Activated CD8-positive, alpha-beta memory T cell treated with anti-CD3 and anti-CD28 coated beads, Interleukin-2, amount 10 ng/mL, durations not matched to agents 7 days and 5 days (primary cell): Measurements from ENCODE around the gene OR4E2. TPM values are rescaled to one million over a fixed set of nuclear protein-coding genes. Genes with fewer than 3 reads are reported as not detected.
"Not testable (repeated sequence)": the region's sequence is repeated elsewhere in the genome, so short reads cannot be mapped to it uniquely, and the experiment has no call there.

Experiments used
- ATAC-seq: fragments of 150-1000 bp; cut with Tn5 transposase; one replicate; pipeline ENCODE4 v1.10.0; 2021; ENCODE audit warnings: moderate library complexity
- CTCF ChIA-PET: fragments of 350-600 bp; sonication (Branson Sonifier 250); formaldehyde crosslinking; loops from one replicate; lab custom pipeline; 2021; ENCODE audit warnings: antibody characterized with exemption; lab: Charles Lee
- DNase-seq: peaks from one replicate; pipeline ENCODE4 v3.0.0-alpha.2; 2020
- H3K27ac Mint-ChIP-seq: one replicate; pipeline ENCODE4 v1.8.0; 2021; ENCODE audit warnings: mild to moderate bottlenecking, mixed read lengths
- H3K27me3 Mint-ChIP-seq: one replicate; pipeline ENCODE4 v1.8.0; 2021; ENCODE audit warnings: mixed read lengths
- H3K36me3 Mint-ChIP-seq: one replicate; pipeline ENCODE4 v1.8.0; 2021; ENCODE audit warnings: mild to moderate bottlenecking, mixed read lengths
- H3K4me1 Mint-ChIP-seq: one replicate; pipeline ENCODE4 v1.8.0; 2021; ENCODE audit warnings: mixed read lengths
- H3K4me3 Mint-ChIP-seq: one replicate; pipeline ENCODE4 v1.8.0; 2021; ENCODE audit warnings: mild to moderate bottlenecking, moderate library complexity, mixed read lengths
- H3K9me3 Mint-ChIP-seq: one replicate; pipeline ENCODE4 v1.8.0; 2022; ENCODE audit warnings: low read depth, mixed read lengths
- total RNA-seq, 2 experiments: library from RNA; stranded (reverse); gene quantifications; one replicate each; pipeline ENCODE4 v1.2.3, GENCODE V29; 2021

OR4E2 gene
- total RNA-seq, 2 experiments from 2014 or later = not detected

GRCh38 chr14:21656980-21657379 lies 3.3 kb downstream of the OR4E2 start:
- no peak for ATAC-seq
- Mint-ChIP-seq H3K27ac (no peak overlapping the region), H3K36me3 (no peaks in the 10 kb centered on the region), H3K4me1 (no peaks in the 10 kb centered on the region), H3K27me3 (peaks cover 19% of the 10 kb centered on the region), H3K4me3 (no peak overlapping the region), H3K9me3 (no peaks in the 10 kb centered on the region)
- DNase-seq = no peak
- CTCF ChIA-PET = interaction anchor here (0.6 kb wide), 1 partner anchor 16 kb away, joined by 3 read pairs; no protein-coding TSS in a partner anchor

DNA sequence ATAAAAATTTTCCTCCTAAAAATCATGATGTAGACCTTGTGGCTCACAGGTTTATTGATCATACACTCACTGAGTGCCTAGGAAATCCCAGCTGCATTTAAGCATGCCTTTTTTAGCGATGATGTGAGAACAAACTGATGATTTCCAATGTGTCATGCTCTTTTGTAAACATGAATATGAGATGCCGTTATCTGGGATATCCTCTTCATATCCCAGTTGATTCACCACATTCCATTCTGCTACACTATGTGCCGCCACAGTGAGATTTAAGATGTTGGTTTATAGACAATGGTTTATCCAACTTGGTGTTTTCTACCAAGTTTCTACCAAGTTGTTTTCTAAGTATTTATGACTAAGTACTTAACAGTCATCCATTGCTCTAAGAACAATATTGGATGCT lies 14.7 kb downstream of the OR4E2 start:
- CTCF ChIA-PET = interaction anchor here (1.1 kb wide), 1 partner anchor 16 kb away, joined by 3 read pairs; no protein-coding TSS in a partner anchor
- H3K4me1 Mint-ChIP-seq = no peaks in the 10 kb centered on the region
- H3K27me3 Mint-ChIP-seq = peaks cover 29% of the 10 kb centered on the region
- H3K36me3 Mint-ChIP-seq = no peaks in the 10 kb centered on the region
- no peak overlapping the region for H3K27ac Mint-ChIP-seq
- H3K4me3 Mint-ChIP-seq = no peak overlapping the region
- no peaks in the 10 kb centered on the region for H3K9me3 Mint-ChIP-seq
- DNase-seq = no peak
- ATAC-seq = no peak

DNA sequence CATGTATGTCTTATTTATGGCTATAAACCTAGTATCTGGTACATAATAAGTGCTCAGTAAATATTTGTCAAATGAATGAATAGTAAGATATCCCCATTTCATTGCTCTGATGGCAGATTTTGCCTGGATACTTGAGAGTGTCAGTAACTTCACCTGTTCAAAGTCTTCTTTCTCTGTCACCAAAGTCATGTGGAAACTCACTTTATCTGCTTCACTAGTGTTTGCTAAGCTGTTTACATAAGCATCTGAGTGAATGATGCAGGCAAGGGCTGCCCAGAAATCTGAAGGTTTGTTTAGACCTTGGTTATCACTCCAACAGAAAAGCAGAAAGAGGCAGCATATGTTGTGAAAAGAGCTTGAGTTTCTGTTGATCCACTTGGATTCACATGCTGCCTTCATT lies 15.6 kb downstream of the OR4E2 start:
- no peak overlapping the region for H3K27ac Mint-ChIP-seq
- DNase-seq (no peak), ATAC-seq (no peak)
- H3K36me3 Mint-ChIP-seq = no peaks in the 10 kb centered on the region
- H3K4me3 Mint-ChIP-seq = no peak overlapping the region
- no peaks in the 10 kb centered on the region for H3K4me1 Mint-ChIP-seq
- H3K27me3 Mint-ChIP-seq = peaks cover 29% of the 10 kb centered on the region
- no peaks in the 10 kb centered on the region for H3K9me3 Mint-ChIP-seq
- CTCF ChIA-PET = no interaction called here

DNA sequence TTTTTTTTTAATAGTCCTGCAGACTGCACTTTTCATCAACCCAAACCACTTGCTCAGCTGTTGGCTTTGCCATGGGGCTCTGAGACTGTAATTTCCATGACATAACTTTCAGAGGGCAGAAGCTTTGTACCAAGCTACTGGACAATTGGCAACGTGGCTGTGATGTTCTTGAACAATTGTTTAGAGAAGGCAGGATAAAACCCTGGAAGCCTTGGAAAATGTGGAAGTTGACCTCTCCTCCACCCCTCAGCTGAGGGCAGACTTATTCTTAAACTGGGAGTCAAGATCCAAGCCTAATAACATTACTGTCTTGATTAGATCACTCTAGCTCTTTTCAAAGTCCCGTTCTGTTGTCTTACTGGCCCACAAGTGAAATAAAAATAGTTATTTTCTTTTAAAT lies 17.7 kb downstream of the OR4E2 start:
- no peak overlapping the region for H3K27ac Mint-ChIP-seq
- ATAC-seq (no peak), DNase-seq (no peak)
- CTCF ChIA-PET = no interaction called here
- no peak overlapping the region for H3K4me3 Mint-ChIP-seq
- no peaks in the 10 kb centered on the region for H3K4me1 Mint-ChIP-seq
- H3K36me3 Mint-ChIP-seq = no peaks in the 10 kb centered on the region
- no peaks in the 10 kb centered on the region for H3K9me3 Mint-ChIP-seq
- H3K27me3 Mint-ChIP-seq = peaks cover 29% of the 10 kb centered on the region

- CTCF ChIA-PET = no interaction called here
- Mint-ChIP-seq H3K27me3 (peaks cover 29% of the 10 kb centered on the region), H3K27ac (no peak overlapping the region), H3K36me3 (no peaks in the 10 kb centered on the region), H3K4me3 (no peak overlapping the region), H3K4me1 (no peaks in the 10 kb centered on the region), H3K9me3 (no peaks in the 10 kb centered on the region)
- DNase-seq (no peak), ATAC-seq (no peak)
These were observed 18.5 kb downstream of the OR4E2 start for GRCh38 chr14:21672116-21672515.

GRCh38 chr14:21673718-21674117 lies 20.1 kb downstream of the OR4E2 start, which contains the start of gene OR4E1:
OR4E1 (minus strand) TSS chr14:21673818; CDS start chr14:21670935, 2,883 bp downstream.
- Mint-ChIP-seq H3K4me3 (no peak within 1 kb of the TSS), H3K27me3 (peaks cover 37% of the 10 kb centered on the region), H3K4me1 (no peaks in the 10 kb centered on the region), H3K9me3 (no peaks in the 10 kb centered on the region), H3K27ac (no peak within 1 kb of the TSS), H3K36me3 (no peaks in the 10 kb centered on the region)
- CTCF ChIA-PET = no interaction called here
- DNase-seq (no peak), ATAC-seq (no peak)

GRCh38 chr14:21675566-21675965 lies 21.9 kb downstream of the OR4E2 start:
- CTCF ChIA-PET = no interaction called here
- Mint-ChIP-seq H3K4me1 (no peaks in the 10 kb centered on the region), H3K4me3 (no peak overlapping the region), H3K27ac (no peak overlapping the region), H3K27me3 (peaks cover 25% of the 10 kb centered on the region), H3K9me3 (no peaks in the 10 kb centered on the region), H3K36me3 (no peaks in the 10 kb centered on the region)
- ATAC-seq (no peak), DNase-seq (no peak)

GRCh38 chr14:21680072-21680471 lies 26.4 kb downstream of the OR4E2 start:
- Mint-ChIP-seq H3K27ac (no peak overlapping the region), H3K9me3 (no peaks in the 10 kb centered on the region), H3K36me3 (no peaks in the 10 kb centered on the region), H3K27me3 (peaks cover 37% of the 10 kb centered on the region), H3K4me3 (no peak overlapping the region), H3K4me1 (no peaks in the 10 kb centered on the region)
- DNase-seq (no peak), ATAC-seq (no peak)
- CTCF ChIA-PET = no interaction called here

DNA sequence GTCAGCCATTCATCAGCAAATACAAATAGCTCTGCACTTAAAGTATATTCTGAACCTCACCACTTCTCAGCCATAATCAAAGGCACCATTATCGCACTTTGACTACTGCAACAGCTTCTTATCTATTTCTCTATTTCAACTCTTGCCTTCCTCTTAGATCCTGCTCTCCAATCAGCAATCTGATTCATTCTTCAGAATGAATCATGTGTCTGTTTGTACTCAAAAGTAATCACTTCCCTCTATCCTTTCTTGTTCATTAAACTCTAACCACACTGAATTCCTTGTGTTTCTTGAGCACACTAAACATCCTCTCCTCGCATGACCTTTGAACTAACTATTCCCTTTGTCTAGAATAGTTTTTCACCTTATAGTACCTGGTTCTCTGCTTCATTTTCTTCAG lies 32.8 kb downstream of the OR4E2 start:
- H3K27me3 Mint-ChIP-seq = peaks cover 45% of the 10 kb centered on the region
- H3K4me1 Mint-ChIP-seq = no peaks in the 10 kb centered on the region
- no peaks in the 10 kb centered on the region for H3K9me3 Mint-ChIP-seq
- CTCF ChIA-PET = no interaction called here
- DNase-seq (no peak), ATAC-seq (no peak)
- no peak overlapping the region for H3K4me3 Mint-ChIP-seq
- H3K27ac Mint-ChIP-seq = no peak overlapping the region
- no peaks in the 10 kb centered on the region for H3K36me3 Mint-ChIP-seq

DNA sequence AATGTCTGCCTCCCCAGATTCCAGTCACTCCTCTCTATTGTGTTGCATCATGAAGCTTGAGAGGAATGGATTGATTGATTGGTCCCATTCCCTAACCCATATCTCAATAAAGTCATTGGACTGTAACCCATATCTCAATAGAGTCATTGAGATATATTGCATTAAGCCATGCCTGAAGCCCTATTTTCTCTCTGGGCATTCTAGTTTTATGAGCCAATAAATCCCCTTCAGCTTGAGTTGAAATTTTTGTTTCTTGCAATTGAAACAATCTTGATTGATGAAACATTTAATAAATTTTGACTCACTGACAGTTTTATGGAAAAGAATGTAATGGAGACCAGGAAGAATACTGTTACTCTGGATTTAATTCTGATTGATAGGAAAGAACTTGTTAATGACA lies 40.8 kb downstream of the OR4E2 start:
- no peak for DNase-seq
- Mint-ChIP-seq H3K9me3 (no peaks in the 10 kb centered on the region), H3K27me3 (peaks cover 41% of the 10 kb centered on the region), H3K4me1 (no peaks in the 10 kb centered on the region), H3K4me3 (no peak overlapping the region), H3K27ac (no peak overlapping the region), H3K36me3 (no peaks in the 10 kb centered on the region)
- no peak for ATAC-seq
- CTCF ChIA-PET = no interaction called here

GRCh38 chr14:21697662-21698061 lies 44.0 kb downstream of the OR4E2 start:
- CTCF ChIA-PET, H3K27ac Mint-ChIP-seq, ATAC-seq: not testable (repeated sequence)

DNA sequence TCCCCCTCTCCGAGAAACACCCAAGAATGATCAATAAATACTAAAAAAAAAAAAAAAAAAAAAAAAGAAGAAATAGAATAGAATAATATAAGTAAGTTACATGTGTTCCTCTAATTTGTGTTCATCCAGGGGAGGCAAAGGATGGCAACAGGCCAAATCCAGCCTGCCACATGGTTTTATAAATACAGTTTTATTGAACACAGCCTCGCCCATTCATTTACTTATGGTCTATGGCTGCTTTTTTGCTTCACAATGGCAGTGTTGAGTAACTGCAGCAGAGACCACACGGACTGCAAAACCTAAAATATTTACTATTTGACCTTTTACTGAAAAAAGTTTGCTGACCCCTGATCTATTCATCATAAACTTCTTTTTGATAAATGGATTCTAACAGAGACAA lies 44.9 kb downstream of the OR4E2 start:
- ATAC-seq, H3K4me3 Mint-ChIP-seq, CTCF ChIA-PET, H3K4me1 Mint-ChIP-seq, H3K36me3 Mint-ChIP-seq, DNase-seq, H3K27ac Mint-ChIP-seq, H3K9me3 Mint-ChIP-seq: not testable (repeated sequence)
- H3K27me3 Mint-ChIP-seq = peaks cover 19% of the 10 kb centered on the region

More at GRCh38 chr14:21697662-21698061, 44.0 kb downstream of the OR4E2 start:
- H3K36me3 Mint-ChIP-seq, DNase-seq, H3K4me3 Mint-ChIP-seq, H3K4me1 Mint-ChIP-seq, H3K9me3 Mint-ChIP-seq: not testable (repeated sequence)
- peaks cover 21% of the 10 kb centered on the region for H3K27me3 Mint-ChIP-seq

DNA sequence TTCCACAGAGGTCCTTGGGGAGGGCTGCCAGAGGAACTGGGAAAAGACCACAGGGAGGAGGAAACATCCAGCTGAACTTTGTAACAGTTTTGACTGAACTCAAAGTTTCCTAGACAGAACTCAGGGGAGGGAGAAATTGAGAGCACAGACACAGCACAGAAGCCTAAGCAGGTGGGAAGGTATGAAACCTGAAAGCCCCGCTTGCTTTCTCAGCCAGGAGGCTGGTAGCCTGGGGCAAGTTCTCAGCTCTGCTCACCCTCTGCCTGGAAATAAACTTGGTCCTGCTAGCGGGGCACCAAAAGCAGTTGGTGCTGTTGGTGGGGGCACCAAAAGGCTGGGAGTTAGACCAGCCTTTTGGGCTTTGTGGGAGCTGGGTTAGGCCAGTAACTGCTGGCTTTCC lies 45.9 kb downstream of the OR4E2 start:
- DNase-seq (no peak), ATAC-seq (no peak)
- CTCF ChIA-PET = no interaction called here
- peaks cover 12% of the 10 kb centered on the region for H3K27me3 Mint-ChIP-seq
- peaks cover 12% of the 10 kb centered on the region for H3K4me1 Mint-ChIP-seq
- H3K9me3 Mint-ChIP-seq = no peaks in the 10 kb centered on the region
- H3K36me3 Mint-ChIP-seq = no peaks in the 10 kb centered on the region
- no peak overlapping the region for H3K4me3 Mint-ChIP-seq
- H3K27ac Mint-ChIP-seq = no peak overlapping the region

- peaks cover 10% of the 10 kb centered on the region for H3K27me3 Mint-ChIP-seq
- DNase-seq (no peak), ATAC-seq (no peak)
- no peaks in the 10 kb centered on the region for H3K9me3 Mint-ChIP-seq
- H3K4me1 Mint-ChIP-seq = peaks cover 20% of the 10 kb centered on the region
- no peak overlapping the region for H3K4me3 Mint-ChIP-seq
- CTCF ChIA-PET = no interaction called here
- no peak overlapping the region for H3K27ac Mint-ChIP-seq
- no peaks in the 10 kb centered on the region for H3K36me3 Mint-ChIP-seq
These were observed 48.7 kb downstream of the OR4E2 start for GRCh38 chr14:21702316-21702715.
